ENCODE results near the gene LINC01488.

Gene LINC01488

GRCh38 chr11:69531071-69531716 is 49.7 kb downstream of the LINC01488 start:
- DNase-seq (ENCODE audit: low spot score), result no peak

GRCh38 chr11:69531717-69532088 is 50.2 kb downstream of the LINC01488 start:
- no peak for DNase-seq (ENCODE audit: low spot score)

GRCh38 chr11:69533296-69534165 is 52.1 kb downstream of the LINC01488 start:
- DNase-seq (ENCODE audit: low spot score), result no peak

- no peak for DNase-seq (ENCODE audit: low spot score)
These were observed 52.7 kb downstream of the LINC01488 start for GRCh38 chr11:69534166-69534530.

- DNase-seq (ENCODE audit: low spot score), result no peak
These were observed 54.4 kb downstream of the LINC01488 start for GRCh38 chr11:69535908-69536307.

GRCh38 chr11:69536406-69536805 is 54.9 kb downstream of the LINC01488 start:
- no peak for DNase-seq (ENCODE audit: low spot score)

- DNase-seq (ENCODE audit: low spot score), result no peak
These were observed 55.7 kb downstream of the LINC01488 start for GRCh38 chr11:69537126-69537525.

GRCh38 chr11:69537855-69538640 is 56.6 kb downstream of the LINC01488 start:
- no peak for DNase-seq (ENCODE audit: low spot score)

- no peak for DNase-seq (ENCODE audit: low spot score)
These were observed 57.4 kb downstream of the LINC01488 start for GRCh38 chr11:69538854-69539253.

GRCh38 chr11:69539416-69540117 is 58.1 kb downstream of the LINC01488 start:
- DNase-seq (ENCODE audit: low spot score), result no peak

GRCh38 chr11:69540118-69541000 is 58.9 kb downstream of the LINC01488 start:
- no peak for DNase-seq (ENCODE audit: low spot score)

GRCh38 chr11:69541001-69541285 is 59.5 kb downstream of the LINC01488 start:
- no peak for DNase-seq (ENCODE audit: low spot score)

- DNase-seq (ENCODE audit: low spot score), result no peak
These were observed 60.2 kb downstream of the LINC01488 start for GRCh38 chr11:69541501-69542313.

- no peak for DNase-seq (ENCODE audit: low spot score)
These were observed 61.1 kb downstream of the LINC01488 start for GRCh38 chr11:69542314-69543168.

All from activated CD4-positive, alpha-beta T cell treated with anti-CD3 and anti-CD28 coated beads, Interleukin-2, Interleukin-4, amounts not matched to agents 100 ng/mL and 50 ng/mL, durations not matched to agents 16 hours and 8 hours (primary cell).